GM23248 (cell line): ENCODE results near the gene ABR.

Experiments
- EZH2 ChIP-seq: fragments of 200-600 bp; sonication (generic); IDR thresholded peaks from 2 replicates; pipeline ENCODE4 v1.6.1; 2018; ENCODE audit warnings: antibody characterized with exemption, mild to moderate bottlenecking; ENCODE audit not compliant: insufficient read depth, poor library complexity, severe bottlenecking
- EZH2phosphoT487 ChIP-seq: fragments of 200-600 bp; sonication (generic); IDR thresholded peaks from 2 replicates; pipeline ENCODE4 v1.6.1; 2018; ENCODE audit warnings: antibody characterized with exemption, moderate library complexity, mild to moderate bottlenecking, low read depth; ENCODE audit not compliant: insufficient read depth

DNA sequence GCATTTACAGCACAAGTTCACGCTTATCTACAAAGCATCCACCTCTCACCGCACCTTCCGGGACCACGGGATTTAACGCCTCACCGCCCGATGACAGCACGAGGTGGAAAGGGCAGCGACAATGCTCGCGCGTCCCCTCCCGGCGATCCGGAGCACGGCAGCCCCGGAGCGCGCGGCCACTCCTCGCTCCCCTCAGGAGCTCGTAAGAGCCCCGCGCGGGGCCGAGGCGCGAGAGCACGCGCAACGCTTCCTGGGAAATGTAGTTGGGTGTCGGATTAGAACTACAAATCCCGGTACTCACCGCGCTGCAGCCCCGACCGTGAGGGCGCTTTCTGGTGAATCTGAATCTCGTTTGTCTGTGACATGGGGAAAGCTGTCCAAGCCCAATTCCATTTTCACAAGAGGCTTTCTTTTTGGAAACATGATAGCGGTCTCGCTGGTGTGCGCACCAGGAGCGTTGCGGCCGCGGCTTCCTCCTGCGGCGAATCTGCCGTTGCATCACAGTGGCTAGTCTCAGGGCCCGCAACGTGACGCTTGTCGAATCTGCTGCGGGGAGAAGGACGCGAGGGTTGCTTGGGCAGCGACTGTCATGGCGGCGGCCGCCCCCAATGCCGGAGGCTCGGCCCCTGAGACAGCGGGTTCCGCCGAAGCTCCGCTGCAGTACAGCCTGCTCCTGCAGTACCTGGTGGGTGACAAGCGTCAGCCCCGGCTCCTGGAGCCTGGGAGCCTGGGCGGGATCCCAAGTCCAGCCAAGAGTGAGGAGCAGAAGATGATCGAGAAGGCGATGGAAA lies 183.0 kb downstream of the ABR start, which contains the start of gene TIMM22:
- TF ChIP-seq EZH2phosphoT487 = no peak
- no peak for TF ChIP-seq EZH2
